ENCODE results near the gene PHF21A.

The PHF21A gene

DNA sequence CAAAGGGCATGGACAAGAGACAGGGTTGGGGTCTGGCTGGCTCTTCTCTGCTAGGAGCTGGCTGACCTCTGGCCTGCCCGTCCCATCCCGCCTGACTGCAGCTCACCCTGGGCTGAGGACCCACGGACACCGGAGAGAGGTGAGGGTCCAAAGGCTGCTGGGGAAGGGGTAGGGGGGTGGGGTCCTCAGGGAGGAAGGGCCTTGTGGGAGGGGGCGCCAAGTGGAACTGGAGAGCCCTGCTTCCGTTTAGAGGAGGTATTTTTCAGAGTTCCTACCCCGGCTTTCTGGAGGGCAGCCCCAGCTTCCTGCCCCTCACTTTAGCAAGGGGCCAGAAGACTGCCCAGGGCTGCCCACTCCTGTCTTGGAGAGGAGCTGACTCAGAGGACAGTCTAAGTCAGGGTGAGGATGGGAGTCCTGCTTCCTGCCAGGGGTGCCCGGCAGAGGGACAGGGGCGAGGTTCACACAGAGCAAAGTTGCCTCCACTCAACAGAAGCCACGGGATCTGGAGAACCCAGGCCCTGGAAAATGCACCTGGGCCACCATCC, 191.7 kb downstream of the PHF21A start:
- H3K4me3 ChIP-seq (ENCODE audit: low read depth, low read length), result no peak overlapping the region
- TF ChIP-seq, protein P1, sequence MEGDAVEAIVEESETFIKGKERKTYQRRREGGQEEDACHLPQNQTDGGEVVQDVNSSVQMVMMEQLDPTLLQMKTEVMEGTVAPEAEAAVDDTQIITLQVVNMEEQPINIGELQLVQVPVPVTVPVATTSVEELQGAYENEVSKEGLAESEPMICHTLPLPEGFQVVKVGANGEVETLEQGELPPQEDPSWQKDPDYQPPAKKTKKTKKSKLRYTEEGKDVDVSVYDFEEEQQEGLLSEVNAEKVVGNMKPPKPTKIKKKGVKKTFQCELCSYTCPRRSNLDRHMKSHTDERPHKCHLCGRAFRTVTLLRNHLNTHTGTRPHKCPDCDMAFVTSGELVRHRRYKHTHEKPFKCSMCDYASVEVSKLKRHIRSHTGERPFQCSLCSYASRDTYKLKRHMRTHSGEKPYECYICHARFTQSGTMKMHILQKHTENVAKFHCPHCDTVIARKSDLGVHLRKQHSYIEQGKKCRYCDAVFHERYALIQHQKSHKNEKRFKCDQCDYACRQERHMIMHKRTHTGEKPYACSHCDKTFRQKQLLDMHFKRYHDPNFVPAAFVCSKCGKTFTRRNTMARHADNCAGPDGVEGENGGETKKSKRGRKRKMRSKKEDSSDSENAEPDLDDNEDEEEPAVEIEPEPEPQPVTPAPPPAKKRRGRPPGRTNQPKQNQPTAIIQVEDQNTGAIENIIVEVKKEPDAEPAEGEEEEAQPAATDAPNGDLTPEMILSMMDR (IDR thresholded peaks at IDR 0.05; ENCODE audit: low read depth, low read length), result no peak

DNA sequence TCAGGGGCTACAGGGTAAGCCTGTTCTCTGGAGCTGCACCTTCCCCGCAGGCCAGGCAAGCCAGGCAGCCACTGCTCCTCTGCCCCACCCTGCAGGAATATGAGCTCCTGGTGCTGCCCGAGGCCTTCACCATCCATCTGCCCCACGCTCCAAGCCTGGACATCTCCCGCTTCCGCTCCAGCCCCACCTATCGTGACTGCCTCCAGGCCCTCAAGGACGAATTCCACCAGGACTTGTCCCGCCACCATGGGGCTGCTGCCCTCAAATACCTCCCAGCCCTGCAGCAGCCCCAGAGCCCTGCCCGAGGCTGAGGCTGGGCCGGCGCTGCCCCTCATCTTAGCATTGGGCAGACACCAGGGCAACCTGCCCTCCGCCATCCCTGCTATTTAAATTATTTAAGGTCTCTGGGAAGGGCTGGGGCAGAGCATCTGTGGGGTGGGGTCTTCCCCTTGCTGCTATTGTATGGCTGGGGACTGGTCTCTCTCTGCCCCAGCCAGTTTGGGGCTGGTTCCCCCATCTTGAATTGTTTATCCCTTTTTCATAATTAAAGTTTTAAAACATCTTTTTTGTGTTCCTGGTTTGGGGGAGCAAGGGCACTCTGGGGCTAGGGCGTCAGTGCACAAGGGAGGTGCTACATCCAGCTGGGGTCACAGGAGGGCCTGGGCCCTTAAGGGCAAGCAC, 192.6 kb downstream of the PHF21A start:
- no peak overlapping the region for H3K4me3 ChIP-seq (ENCODE audit: low read depth, low read length)
- TF ChIP-seq, protein P1 (IDR thresholded peaks at IDR 0.05; ENCODE audit: low read depth, low read length), result no peak

DNA sequence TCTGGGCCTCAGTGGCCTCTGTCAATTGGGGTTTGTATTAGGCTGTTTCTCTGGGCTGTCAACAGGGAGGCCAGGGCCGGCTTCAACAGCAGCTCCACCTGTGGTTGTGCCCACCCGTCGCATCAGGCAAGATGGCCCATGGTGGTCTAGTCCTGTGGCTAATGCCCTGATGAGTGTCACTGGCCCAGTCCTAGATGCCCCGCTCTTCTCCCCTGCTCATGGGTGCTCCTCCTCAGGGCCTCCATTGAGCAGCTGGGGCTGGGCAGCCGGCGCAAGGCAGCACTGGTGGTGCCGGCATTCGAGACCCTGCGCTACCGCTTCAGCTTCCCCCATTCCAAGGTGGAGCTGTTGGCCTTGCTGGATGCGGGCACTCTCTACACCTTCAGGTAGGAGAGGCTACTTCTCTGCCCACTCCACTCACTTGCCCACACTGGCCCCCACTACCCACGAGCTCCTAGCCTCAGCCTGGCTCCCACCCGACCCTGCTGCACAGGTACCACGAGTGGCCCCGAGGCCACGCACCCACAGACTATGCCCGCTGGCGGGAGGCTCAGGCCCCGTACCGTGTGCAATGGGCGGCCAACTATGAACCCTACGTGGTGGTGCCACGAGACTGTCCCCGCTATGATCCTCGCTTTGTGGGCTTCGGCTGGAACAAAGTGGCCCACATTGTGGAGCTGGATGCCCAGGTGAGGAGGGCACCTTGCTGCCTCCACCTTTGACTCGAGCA, 193.4 kb downstream of the PHF21A start:
- TF ChIP-seq, protein P1 (IDR thresholded peaks at IDR 0.05; ENCODE audit: low read depth, low read length), result no peak

DNA sequence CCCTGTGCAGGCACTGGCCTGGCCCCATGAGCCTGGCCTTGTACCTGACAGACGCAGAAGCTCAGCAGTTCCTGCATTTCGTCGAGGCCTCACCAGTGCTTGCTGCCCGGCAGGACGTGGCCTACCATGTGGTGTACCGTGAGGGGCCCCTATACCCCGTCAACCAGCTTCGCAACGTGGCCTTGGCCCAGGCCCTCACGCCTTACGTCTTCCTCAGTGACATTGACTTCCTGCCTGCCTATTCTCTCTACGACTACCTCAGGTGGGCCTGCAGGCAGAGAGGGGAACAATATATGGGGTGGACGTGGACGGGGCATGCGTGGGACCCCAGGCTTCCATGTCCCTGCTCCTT, 193.9 kb downstream of the PHF21A start:
- TF ChIP-seq, protein P1 (IDR thresholded peaks at IDR 0.05; ENCODE audit: low read depth, low read length), result no peak

More for the DNA sequence above, 193.4 kb downstream of the PHF21A start:
- H3K4me3 ChIP-seq (ENCODE audit: low read depth, low read length), result no peak overlapping the region

DNA sequence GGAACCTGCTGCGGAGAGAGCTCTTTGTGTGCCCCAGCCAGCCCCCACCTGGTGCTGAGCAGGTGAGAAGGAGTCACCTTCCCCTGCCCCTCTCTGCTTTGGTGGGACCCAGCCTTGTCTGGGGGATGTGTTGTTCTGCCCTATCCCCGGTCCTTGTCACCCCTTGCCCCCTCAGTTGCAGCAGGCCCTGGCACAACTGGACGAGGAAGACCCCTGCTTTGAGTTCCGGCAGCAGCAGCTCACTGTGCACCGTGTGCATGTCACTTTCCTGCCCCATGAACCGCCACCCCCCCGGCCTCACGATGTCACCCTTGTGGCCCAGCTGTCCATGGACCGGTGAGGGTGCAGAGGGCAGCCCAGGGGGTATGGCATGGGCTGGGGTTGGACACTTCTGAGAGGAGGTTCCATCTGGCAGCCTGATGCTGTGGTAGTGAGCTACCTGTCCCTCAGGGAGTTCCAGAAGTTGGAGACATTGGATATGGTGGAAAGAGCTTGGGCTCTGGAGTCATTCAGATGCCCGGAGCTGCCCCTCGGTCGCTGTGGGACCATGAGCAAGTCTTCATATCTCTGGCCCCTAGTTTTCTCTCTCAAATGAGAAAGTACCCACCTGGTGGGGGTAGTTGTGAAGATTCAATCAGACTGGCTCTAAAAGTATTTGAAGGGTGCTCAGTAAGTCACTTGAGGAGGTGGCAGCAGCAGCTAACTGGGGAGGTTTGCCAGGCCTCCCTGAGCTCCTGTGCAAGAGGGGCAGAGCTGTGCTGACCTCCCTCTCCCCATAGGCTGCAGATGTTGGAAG, 194.5 kb downstream of the PHF21A start:
- H3K4me3 ChIP-seq (ENCODE audit: low read depth, low read length), result no peak overlapping the region
- TF ChIP-seq, protein P1 (IDR thresholded peaks at IDR 0.05; ENCODE audit: low read depth, low read length), result no peak

More for the DNA sequence above, 193.9 kb downstream of the PHF21A start:
- no peak overlapping the region for H3K4me3 ChIP-seq (ENCODE audit: low read depth, low read length)

DNA sequence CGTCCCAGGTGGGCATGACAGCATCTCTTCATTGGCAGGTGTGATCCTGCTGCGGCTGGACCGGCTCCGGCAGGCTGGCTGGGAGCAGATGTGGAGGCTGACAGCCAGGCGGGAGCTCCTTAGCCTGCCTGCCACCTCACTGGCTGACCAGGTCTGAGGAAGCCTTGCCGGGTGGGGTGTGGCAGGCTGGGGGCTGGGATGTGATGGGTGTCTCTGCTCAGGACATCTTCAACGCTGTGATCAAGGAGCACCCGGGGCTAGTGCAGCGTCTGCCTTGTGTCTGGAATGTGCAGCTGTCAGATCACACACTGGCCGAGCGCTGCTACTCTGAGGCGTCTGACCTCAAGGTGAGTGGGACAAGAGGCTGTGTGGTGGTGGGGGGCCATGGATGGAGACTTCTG, 195.3 kb downstream of the PHF21A start:
- TF ChIP-seq, protein P1 (IDR thresholded peaks at IDR 0.05; ENCODE audit: low read depth, low read length), result no peak
- H3K4me3 ChIP-seq (ENCODE audit: low read depth, low read length), result no peak overlapping the region

Data from WI38 (cell line).